GM23248 (cell line): Measurements from ENCODE around the gene HMGN3. TPM values are rescaled to one million over a fixed set of nuclear protein-coding genes. Genes with fewer than 3 reads are reported as not detected.
A peak's percentile ranks its signal among the peaks of the same experiment; 100 is the strongest.

Experiments
- DNase-seq: peaks from one replicate; pipeline ENCODE4 v3.0.0-alpha.2; 2015
- H2AFZ ChIP-seq: fragments of 200-600 bp; sonication (generic); 2 replicates; pipeline ENCODE4 v1.6.1; 2016; ENCODE audit warnings: antibody characterized with exemption
- H3F3A ChIP-seq: fragments of 200-600 bp; sonication (generic); 2 replicates; pipeline ENCODE4 v1.6.1; 2016; ENCODE audit warnings: mild to moderate bottlenecking, antibody characterized with exemption, mixed run types; ENCODE audit not compliant: insufficient read depth
- H3K27ac ChIP-seq: fragments of 200-600 bp; sonication (generic); 2 replicates; pipeline ENCODE4 v1.5.1; 2016; ENCODE audit warnings: mild to moderate bottlenecking
- H3K27me3 ChIP-seq: fragments of 200-600 bp; sonication (generic); replicated peaks from 2 replicates; pipeline ENCODE4 v1.6.1; 2016; ENCODE audit warnings: mild to moderate bottlenecking; ENCODE audit not compliant: insufficient read depth
- H3K36me3 ChIP-seq: fragments of 200-600 bp; sonication (generic); 2 replicates; pipeline ENCODE4 v1.6.1; 2016; ENCODE audit warnings: low read depth, mild to moderate bottlenecking
- H3K4me1 ChIP-seq: fragments of 200-600 bp; sonication (generic); 2 replicates; pipeline ENCODE4 v1.6.1; 2016; ENCODE audit warnings: mild to moderate bottlenecking; ENCODE audit not compliant: insufficient read depth
- H3K4me2 ChIP-seq: fragments of 200-600 bp; sonication (generic); one replicate; pipeline ENCODE4 v1.6.1; 2016; ENCODE audit warnings: mild to moderate bottlenecking; ENCODE audit not compliant: unreplicated experiment
- H3K4me3 ChIP-seq: fragments of 200-600 bp; sonication (generic); 2 replicates; pipeline ENCODE4 v1.5.1; 2016; ENCODE audit warnings: mild to moderate bottlenecking
- H3K79me2 ChIP-seq: fragments of 200-600 bp; sonication (generic); 2 replicates; pipeline ENCODE4 v1.6.1; 2016; ENCODE audit warnings: mild to moderate bottlenecking; ENCODE audit not compliant: insufficient read depth
- H3K9ac ChIP-seq: fragments of 200-600 bp; sonication (generic); 2 replicates; pipeline ENCODE4 v1.6.1; 2016; ENCODE audit warnings: mild to moderate bottlenecking
- H3K9me2 ChIP-seq: fragments of 200-600 bp; sonication (generic); 2 replicates; pipeline ENCODE4 v1.6.1; 2016; ENCODE audit warnings: mixed run types, mild to moderate bottlenecking, moderate library complexity; ENCODE audit not compliant: insufficient read depth
- H3K9me3 ChIP-seq: fragments of 200-600 bp; sonication (generic); one replicate; pipeline ENCODE4 v1.6.1; 2017; ENCODE audit warnings: low read depth
- H4K20me1 ChIP-seq: fragments of 200-600 bp; sonication (generic); 2 replicates; pipeline ENCODE4 v1.6.0; 2016; ENCODE audit not compliant: insufficient read depth
- EZH2 ChIP-seq: fragments of 200-600 bp; sonication (generic); IDR thresholded peaks from 2 replicates; pipeline ENCODE4 v1.6.1; 2018; ENCODE audit warnings: antibody characterized with exemption, mild to moderate bottlenecking; ENCODE audit not compliant: insufficient read depth, poor library complexity, severe bottlenecking
- EZH2phosphoT487 ChIP-seq: fragments of 200-600 bp; sonication (generic); IDR thresholded peaks from 2 replicates; pipeline ENCODE4 v1.6.1; 2018; ENCODE audit warnings: antibody characterized with exemption, moderate library complexity, mild to moderate bottlenecking, low read depth; ENCODE audit not compliant: insufficient read depth
- WGBS, 2 experiments: methylation state at CpG; one replicate each; pipeline ENCODE4 v1.1.6; 2015 to 2017; ENCODE audit warnings: low lambda C conversion rate in 2 of 2, low coverage in 1 of 2; ENCODE audit errors: missing lambda C conversion rate in 2 of 2; 5-methylcytosine and 5-hydroxymethylcytosine counted together
- in situ Hi-C: fragments of 300-500 bp; cut with MboI; formaldehyde crosslinking; loops from 2 replicates; pipeline ENCODE4 v1.15.0; 2020
- polyA plus RNA-seq: library from polyadenylated mRNA; unstranded; fragments of >200 nt; fragmentation: Nextera tagmentation; extraction: Ambion mirVana; gene quantifications from 2 replicates; pipeline ENCODE4 v1.2.1, GENCODE V29; 2016
- total RNA-seq: library from RNA; depleted of rRNA; stranded (reverse); fragments of >200 nt; shearing (Covaris generic); gene quantifications from 2 replicates; pipeline ENCODE4 v1.2.3, GENCODE V29; 2014

The HMGN3 gene
- total and polyA plus RNA-seq, 2 experiments from 2014 or later: 17.6 to 84.4 TPM

GRCh38 chr6:79196912-79197311 is 37.6 kb downstream of the HMGN3 start:
- no peaks in the 10 kb centered on the region for H3K9me3 ChIP-seq
- no peaks in the 10 kb centered on the region for H4K20me1 ChIP-seq
- H2AFZ ChIP-seq: no peak overlapping the region
- no peak for DNase-seq
- no peak for TF ChIP-seq EZH2
- TF ChIP-seq EZH2phosphoT487: no peak
- no peak overlapping the region for H3K27ac ChIP-seq
- H3K79me2 ChIP-seq: no peaks in the 10 kb centered on the region
- no peaks in the 10 kb centered on the region for H3F3A ChIP-seq
- H3K9me2 ChIP-seq: no peaks in the 10 kb centered on the region
- no peak overlapping the region for H3K4me3 ChIP-seq
- in situ Hi-C loops: no loop called here
- H3K4me2 ChIP-seq: no peak overlapping the region
- no peaks in the 10 kb centered on the region for H3K27me3 ChIP-seq
- H3K4me1 ChIP-seq: no peaks in the 10 kb centered on the region
- no peak overlapping the region for H3K9ac ChIP-seq
- H3K36me3 ChIP-seq: no peaks in the 10 kb centered on the region

- no peaks in the 10 kb centered on the region for H3K9me3 ChIP-seq
- no peak overlapping the region for H3K27ac ChIP-seq
- H3K79me2 ChIP-seq: no peaks in the 10 kb centered on the region
- TF ChIP-seq EZH2: no peak
- TF ChIP-seq EZH2phosphoT487: no peak
- no peaks in the 10 kb centered on the region for H3K9me2 ChIP-seq
- no peak for DNase-seq
- no peaks in the 10 kb centered on the region for H3K36me3 ChIP-seq
- no peak overlapping the region for H3K4me3 ChIP-seq
- no peak overlapping the region for H2AFZ ChIP-seq
- H3K9ac ChIP-seq: no peak overlapping the region
- H3K27me3 ChIP-seq: no peaks in the 10 kb centered on the region
- in situ Hi-C loops: no loop called here
- no peaks in the 10 kb centered on the region for H3F3A ChIP-seq
- H4K20me1 ChIP-seq: no peaks in the 10 kb centered on the region
- no peaks in the 10 kb centered on the region for H3K4me1 ChIP-seq
- WGBS, 2 experiments: 29 to 35% methylated on average over 2 of the region's 2 CpGs
- no peak overlapping the region for H3K4me2 ChIP-seq
These were observed 40.5 kb downstream of the HMGN3 start for GRCh38 chr6:79193971-79194370.

- TF ChIP-seq EZH2phosphoT487 (no peak), EZH2 (no peak)
- Histone ChIP-seq H4K20me1 (no peaks in the 10 kb centered on the region), H3K9ac (no peak overlapping the region), H3K4me1 (no peaks in the 10 kb centered on the region), H3K9me3 (no peaks in the 10 kb centered on the region), H3K36me3 (no peaks in the 10 kb centered on the region), H3F3A (no peaks in the 10 kb centered on the region), H3K79me2 (no peaks in the 10 kb centered on the region), H3K9me2 (no peaks in the 10 kb centered on the region), H3K27me3 (no peaks in the 10 kb centered on the region), H2AFZ (no peak overlapping the region), H3K4me2 (no peak overlapping the region), H3K27ac (no peak overlapping the region), H3K4me3 (no peak overlapping the region)
- no peak for DNase-seq
- in situ Hi-C loops: no loop called here
- 19 to 23% methylated on average over 2 of the region's 2 CpGs for WGBS, 2 experiments
These were observed 44.6 kb downstream of the HMGN3 start for GRCh38 chr6:79189760-79190350.

GRCh38 chr6:79188885-79189480 is 45.5 kb downstream of the HMGN3 start:
- Histone ChIP-seq H3K36me3 (no peaks in the 10 kb centered on the region), H2AFZ (no peak overlapping the region), H3K79me2 (no peaks in the 10 kb centered on the region), H3F3A (no peaks in the 10 kb centered on the region), H3K4me2 (no peak overlapping the region), H3K9me2 (no peaks in the 10 kb centered on the region), H3K4me3 (no peak overlapping the region), H3K9me3 (no peaks in the 10 kb centered on the region), H3K27me3 (no peaks in the 10 kb centered on the region), H3K27ac (no peak overlapping the region), H3K9ac (no peak overlapping the region), H4K20me1 (no peaks in the 10 kb centered on the region), H3K4me1 (no peaks in the 10 kb centered on the region)
- peak; percentile 3 for DNase-seq
- no peak for TF ChIP-seq EZH2phosphoT487
- TF ChIP-seq EZH2: no peak
- WGBS, 2 experiments: 11 to 13% methylated on average over 3 of the region's 3 CpGs
- in situ Hi-C loops: no loop called here

- in situ Hi-C loops: no loop called here
- Histone ChIP-seq H2AFZ (no peak overlapping the region), H3K9me2 (no peaks in the 10 kb centered on the region), H3K9ac (no peak overlapping the region), H3K79me2 (no peaks in the 10 kb centered on the region), H3K4me3 (no peak overlapping the region), H3K27me3 (no peaks in the 10 kb centered on the region), H3K27ac (no peak overlapping the region), H3K36me3 (no peaks in the 10 kb centered on the region), H3K4me2 (no peak overlapping the region), H3K9me3 (no peaks in the 10 kb centered on the region), H3K4me1 (no peaks in the 10 kb centered on the region), H4K20me1 (no peaks in the 10 kb centered on the region), H3F3A (no peaks in the 10 kb centered on the region)
- DNase-seq: no peak
- TF ChIP-seq EZH2 (no peak), EZH2phosphoT487 (no peak)
- WGBS, 2 experiments: 77 to 90% methylated on average over 2 of the region's 2 CpGs
These were observed 46.4 kb downstream of the HMGN3 start for GRCh38 chr6:79188107-79188506.
